GM19043 (cell line): ENCODE results near the gene STIM2.

Experiments used
- ATAC-seq: cut with Tn5 transposase; IDR thresholded peaks from one replicate; pipeline ENCODE4 v1.9.1; 2021; ENCODE audit warnings: low read depth; ENCODE audit not compliant: unreplicated experiment

The STIM2 gene

GRCh38 chr4:26995316-26995715, 134.7 kb downstream of the STIM2 start:
- ATAC-seq = no peak

- no peak for ATAC-seq
Measured at GRCh38 chr4:26996745-26997144, 136.1 kb downstream of the STIM2 start.

- no peak for ATAC-seq
Measured at GRCh38 chr4:26999689-27000088, 139.0 kb downstream of the STIM2 start.

- no peak for ATAC-seq
Measured at GRCh38 chr4:27000122-27000521, 139.5 kb downstream of the STIM2 start.

GRCh38 chr4:27000820-27001219, 140.2 kb downstream of the STIM2 start:
- ATAC-seq = peak; percentile 79

GRCh38 chr4:27001398-27002164, 140.9 kb downstream of the STIM2 start:
- ATAC-seq = no peak

GRCh38 chr4:27003642-27004113, 143.0 kb downstream of the STIM2 start:
- peak; percentile 45 for ATAC-seq

GRCh38 chr4:27005501-27005900, 144.9 kb downstream of the STIM2 start:
- ATAC-seq = no peak

GRCh38 chr4:27005905-27006590, 145.4 kb downstream of the STIM2 start:
- no peak for ATAC-seq

GRCh38 chr4:27006646-27007045, 146.0 kb downstream of the STIM2 start:
- ATAC-seq = no peak

- ATAC-seq = no peak
Measured at GRCh38 chr4:27007507-27007906, 146.9 kb downstream of the STIM2 start.

GRCh38 chr4:27008679-27009078, 148.0 kb downstream of the STIM2 start:
- ATAC-seq = no peak

- ATAC-seq = no peak
Measured at GRCh38 chr4:27009539-27009938, 148.9 kb downstream of the STIM2 start.

- peak; percentile 81 for ATAC-seq
Measured at GRCh38 chr4:27010334-27010940, 149.8 kb downstream of the STIM2 start.

GRCh38 chr4:27011401-27011800, 150.8 kb downstream of the STIM2 start:
- ATAC-seq = no peak

GRCh38 chr4:27013012-27013411, 152.4 kb downstream of the STIM2 start:
- no peak for ATAC-seq

GRCh38 chr4:27016551-27016950, 155.9 kb downstream of the STIM2 start:
- no peak for ATAC-seq

- ATAC-seq = no peak
Measured at GRCh38 chr4:27017623-27018022, 157.0 kb downstream of the STIM2 start.

GRCh38 chr4:27018076-27018475, 157.4 kb downstream of the STIM2 start:
- ATAC-seq = no peak

GRCh38 chr4:27018910-27019309, 158.3 kb downstream of the STIM2 start:
- no peak for ATAC-seq

- no peak for ATAC-seq
Measured at GRCh38 chr4:27019766-27020165, 159.1 kb downstream of the STIM2 start.

GRCh38 chr4:27020203-27020602, 159.6 kb downstream of the STIM2 start:
- no peak for ATAC-seq
